ENCODE results near the gene RPL23. TPM values are rescaled to one million over a fixed set of nuclear protein-coding genes. Genes with fewer than 3 reads are reported as not detected.

The RPL23 gene
- total RNA-seq, 6 donors from 2014 or later = 542 to 1,288 (median 1,062) TPM

- ATAC-seq (ENCODE audit: low FRiP score in 2 of 2) = no peak
- 52 to 53% methylated on average over 11 of the region's 11 CpGs for WGBS, 2 donors
- Histone ChIP-seq H3K4me3 (no peak overlapping the region), H3K36me3 (peaks cover 2 to 72% (median 33%) of the 10 kb centered on the region in 4 donors), H3K27ac (peak overlapping the region in 3 of 4 donors; percentile 30 to 79 (median 77)), H3K9me3 (no peaks in the 10 kb centered on the region), H3K27me3 (no peaks in the 10 kb centered on the region), H3K4me1 (peaks cover 69 to 78% (median 70%) of the 10 kb centered on the region in 4 donors)
- TF ChIP-seq EP300 (IDR thresholded peaks at IDR 0.05) (no peak), CTCF (IDR thresholded peaks at IDR 0.05) (no peak), POLR2AphosphoS5 (IDR thresholded peaks at IDR 0.05) (no peak), POLR2A (IDR thresholded peaks at IDR 0.05) (no peak)
- DNase-seq = no peak
Observed at GRCh38 chr17:38885728-38886642, 32.5 kb upstream of the RPL23 start.

GRCh38 chr17:38885044-38885727 is 31.7 kb upstream of the RPL23 start:
- 68 to 78% methylated on average over 7 to 9 of the region's 9 CpGs for WGBS, 2 donors
- no peaks in the 10 kb centered on the region for H3K9me3 ChIP-seq
- H3K27ac ChIP-seq = peak overlapping the region in 3 of 4 donors; percentile 26 to 79 (median 77)
- TF ChIP-seq CTCF (IDR thresholded peaks at IDR 0.05) (no peak), POLR2AphosphoS5 (IDR thresholded peaks at IDR 0.05) (no peak)
- peaks cover 5 to 71% (median 26%) of the 10 kb centered on the region in 4 donors for H3K36me3 ChIP-seq
- H3K4me3 ChIP-seq = no peak overlapping the region
- no peaks in the 10 kb centered on the region for H3K27me3 ChIP-seq
- peaks cover 76 to 78% (median 77%) of the 10 kb centered on the region in 4 donors for H3K4me1 ChIP-seq
- DNase-seq (no peak), ATAC-seq (ENCODE audit: low FRiP score in 2 of 2) (no peak)

- 41 to 44% methylated on average over 19 of the region's 19 CpGs for WGBS, 2 donors
- peaks cover 83 to 92% (median 84%) of the 10 kb centered on the region in 4 donors for H3K4me1 ChIP-seq
- no peak for DNase-seq
- peak overlapping the region; percentile 59 to 79 (median 72) for H3K27ac ChIP-seq
- no peaks in the 10 kb centered on the region for H3K27me3 ChIP-seq
- H3K36me3 ChIP-seq = peaks cover 5 to 67% (median 22%) of the 10 kb centered on the region in 4 donors
- ATAC-seq (ENCODE audit: low FRiP score in 2 of 2) = no peak
- TF ChIP-seq EP300 (IDR thresholded peaks at IDR 0.05) (no peak), POLR2AphosphoS5 (IDR thresholded peaks at IDR 0.05) (no peak), CTCF (IDR thresholded peaks at IDR 0.05) (peak in 1 of 6 experiments; percentile 11), POLR2A (IDR thresholded peaks at IDR 0.05) (no peak)
- no peaks in the 10 kb centered on the region for H3K9me3 ChIP-seq
- H3K4me3 ChIP-seq = no peak overlapping the region
Observed at GRCh38 chr17:38883592-38884526, 30.3 kb upstream of the RPL23 start.

- no peaks in the 10 kb centered on the region for H3K27me3 ChIP-seq
- ATAC-seq (ENCODE audit: low FRiP score in 2 of 2) = no peak
- TF ChIP-seq POLR2AphosphoS5 (IDR thresholded peaks at IDR 0.05) (no peak), CTCF (IDR thresholded peaks at IDR 0.05) (no peak)
- no peak for DNase-seq
- peaks cover 5 to 70% (median 23%) of the 10 kb centered on the region in 4 donors for H3K36me3 ChIP-seq
- WGBS, 2 donors = 87 to 93% methylated on average over 2 of the region's 2 CpGs
- H3K4me1 ChIP-seq = peaks cover 88 to 94% (median 90%) of the 10 kb centered on the region in 4 donors
- H3K27ac ChIP-seq = peak overlapping the region; percentile 3 to 79 (median 68)
- H3K9me3 ChIP-seq = no peaks in the 10 kb centered on the region
- no peak overlapping the region for H3K4me3 ChIP-seq
Observed at GRCh38 chr17:38882870-38883269, 29.3 kb upstream of the RPL23 start.
